PC-3 (cell line): ENCODE measurements around the gene GSTT2.

Source experiments
- CTCF ChIP-seq: fragments of 300-600 bp; sonication (generic); conservative IDR thresholded peaks from 2 replicates; pipeline ENCODE4 v1.5.1; 2017; ENCODE audit warnings: antibody characterized with exemption, low read depth, mild to moderate bottlenecking, low read length
- EZH2 ChIP-seq: fragments of 300-600 bp; sonication (generic); IDR thresholded peaks from one replicate; pipeline ENCODE4 v1.6.1; 2017; ENCODE audit warnings: antibody characterized with exemption, mild to moderate bottlenecking, low read length; ENCODE audit not compliant: unreplicated experiment
- EZH2phosphoT487 ChIP-seq: fragments of 300-600 bp; sonication (generic); IDR thresholded peaks from 2 replicates; pipeline ENCODE4 v1.6.1; 2018; ENCODE audit warnings: mild to moderate bottlenecking, antibody characterized with exemption, low read length, borderline replicate concordance

- TF ChIP-seq CTCF = no peak
- TF ChIP-seq EZH2 = no peak
- TF ChIP-seq EZH2phosphoT487 = no peak
These were observed 49.4 kb downstream of the GSTT2 start for GRCh38 chr22:24029304-24029703.
